ENCODE measurements around the gene HOXA3. TPM values are rescaled to one million over a fixed set of nuclear protein-coding genes. Genes with fewer than 3 reads are reported as not detected.

Gene HOXA3
- polyA plus RNA-seq, 2 of the 4 experiments (the other 2 are of a cell fraction), result 3.3 to 8.7 TPM

DNA sequence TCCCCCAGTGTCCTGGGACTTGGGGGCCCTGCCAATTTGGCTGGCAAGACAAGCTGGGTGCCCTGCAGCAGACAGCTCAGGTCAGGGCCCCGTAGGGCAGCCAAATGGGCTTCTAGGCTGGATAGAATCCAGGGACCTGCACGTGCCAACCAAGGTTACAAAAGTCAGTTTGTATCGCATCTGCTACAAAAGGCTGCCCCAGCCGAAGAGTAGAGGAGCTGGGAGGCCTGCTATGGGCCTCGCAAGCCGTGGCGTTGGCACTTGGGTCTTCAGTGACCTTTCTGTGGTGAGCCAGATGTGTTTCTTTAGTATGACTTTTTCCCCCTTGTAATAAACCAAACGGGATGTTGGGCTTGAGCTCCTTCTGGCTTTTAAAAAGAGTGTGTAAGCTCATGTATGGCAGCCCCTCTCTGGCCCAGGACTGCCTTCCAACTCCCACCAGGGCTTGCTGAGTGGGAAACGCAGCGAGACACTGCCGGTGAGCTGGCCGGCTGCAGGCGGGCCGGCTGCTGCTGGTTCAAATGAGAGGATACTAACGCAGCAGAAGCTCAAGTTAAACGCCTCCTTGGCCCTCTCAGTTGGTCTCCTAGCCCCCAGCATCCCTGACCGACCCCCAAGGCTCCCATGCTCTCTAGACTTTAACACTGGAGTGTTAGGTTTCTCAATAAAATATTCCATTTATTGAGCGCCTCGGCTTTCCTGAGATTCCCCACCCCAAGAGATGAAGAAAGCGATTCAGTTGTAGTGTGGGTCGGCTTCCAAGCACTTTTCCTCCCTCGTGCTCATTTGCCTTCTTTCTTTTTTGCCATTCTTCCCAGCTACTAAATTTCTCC, 24.8 kb upstream of the HOXA3 start:
- Histone ChIP-seq H3K27ac (no peak overlapping the region), H3K4me2 (no peak overlapping the region), H3K4me3 (no peak overlapping the region), H3K9me3 (no peaks in the 10 kb centered on the region), H3K4me1 (peaks cover 13% of the 10 kb centered on the region)
- TF ChIP-seq, protein P1, sequence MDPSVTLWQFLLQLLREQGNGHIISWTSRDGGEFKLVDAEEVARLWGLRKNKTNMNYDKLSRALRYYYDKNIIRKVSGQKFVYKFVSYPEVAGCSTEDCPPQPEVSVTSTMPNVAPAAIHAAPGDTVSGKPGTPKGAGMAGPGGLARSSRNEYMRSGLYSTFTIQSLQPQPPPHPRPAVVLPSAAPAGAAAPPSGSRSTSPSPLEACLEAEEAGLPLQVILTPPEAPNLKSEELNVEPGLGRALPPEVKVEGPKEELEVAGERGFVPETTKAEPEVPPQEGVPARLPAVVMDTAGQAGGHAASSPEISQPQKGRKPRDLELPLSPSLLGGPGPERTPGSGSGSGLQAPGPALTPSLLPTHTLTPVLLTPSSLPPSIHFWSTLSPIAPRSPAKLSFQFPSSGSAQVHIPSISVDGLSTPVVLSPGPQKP (IDR thresholded peaks at IDR 0.05; ENCODE audit: low read depth, low read length), result no peak
- TF ChIP-seq, protein P2, sequence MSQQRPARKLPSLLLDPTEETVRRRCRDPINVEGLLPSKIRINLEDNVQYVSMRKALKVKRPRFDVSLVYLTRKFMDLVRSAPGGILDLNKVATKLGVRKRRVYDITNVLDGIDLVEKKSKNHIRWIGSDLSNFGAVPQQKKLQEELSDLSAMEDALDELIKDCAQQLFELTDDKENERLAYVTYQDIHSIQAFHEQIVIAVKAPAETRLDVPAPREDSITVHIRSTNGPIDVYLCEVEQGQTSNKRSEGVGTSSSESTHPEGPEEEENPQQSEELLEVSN (IDR thresholded peaks at IDR 0.05; ENCODE audit: borderline replicate concordance, low read depth), result no peak
- TF ChIP-seq CBX2 (IDR thresholded peaks at IDR 0.05; ENCODE audit: borderline replicate concordance, low read depth) (no peak), KDM5A (IDR thresholded peaks at IDR 0.05) (no peak), ESRRA (IDR thresholded peaks at IDR 0.05; ENCODE audit: borderline replicate concordance, low read length) (no peak), RCOR1 (IDR thresholded peaks at IDR 0.05; ENCODE audit: low read depth, low read length) (no peak), RFX5 (IDR thresholded peaks at IDR 0.05) (no peak), JUN (IDR thresholded peaks at IDR 0.05) (no peak), POLR2A (IDR thresholded peaks at IDR 0.05; ENCODE audit: low read length) (no peak), KDM1A (IDR thresholded peaks at IDR 0.05; ENCODE audit: low read depth) (no peak), JUNB (IDR thresholded peaks at IDR 0.05) (no peak), RARB (CRISPR knock-in tag; IDR thresholded peaks at IDR 0.05) (no peak), MAZ (IDR thresholded peaks at IDR 0.05; ENCODE audit: borderline replicate concordance, low read depth, low read length) (no peak), FOSB (CRISPR knock-in tag; IDR thresholded peaks at IDR 0.05) (no peak)
- TF ChIP-seq, protein P3, sequence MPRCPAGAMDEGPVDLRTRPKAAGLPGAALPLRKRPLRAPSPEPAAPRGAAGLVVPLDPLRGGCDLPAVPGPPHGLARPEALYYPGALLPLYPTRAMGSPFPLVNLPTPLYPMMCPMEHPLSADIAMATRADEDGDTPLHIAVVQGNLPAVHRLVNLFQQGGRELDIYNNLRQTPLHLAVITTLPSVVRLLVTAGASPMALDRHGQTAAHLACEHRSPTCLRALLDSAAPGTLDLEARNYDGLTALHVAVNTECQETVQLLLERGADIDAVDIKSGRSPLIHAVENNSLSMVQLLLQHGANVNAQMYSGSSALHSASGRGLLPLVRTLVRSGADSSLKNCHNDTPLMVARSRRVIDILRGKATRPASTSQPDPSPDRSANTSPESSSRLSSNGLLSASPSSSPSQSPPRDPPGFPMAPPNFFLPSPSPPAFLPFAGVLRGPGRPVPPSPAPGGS (IDR thresholded peaks at IDR 0.05), result no peak
- CTCF ChIA-PET, result interaction anchor here (1.0 to 3.4 kb wide), 8 partner anchors 8 to 1284 kb away, joined by 3 to 33 read pairs (median 6); no protein-coding TSS in a partner anchor
- ATAC-seq (no peak), FAIRE-seq (no peak), DNase-seq (ENCODE audit: low read depth in 1 of 2, low spot score in 1 of 2) (no peak)
- WGBS (ENCODE audit: missing lambda C conversion rate), result 77% methylated on average over 22 of the region's 22 CpGs
- POLR2A ChIA-PET, result no interaction called here

DNA sequence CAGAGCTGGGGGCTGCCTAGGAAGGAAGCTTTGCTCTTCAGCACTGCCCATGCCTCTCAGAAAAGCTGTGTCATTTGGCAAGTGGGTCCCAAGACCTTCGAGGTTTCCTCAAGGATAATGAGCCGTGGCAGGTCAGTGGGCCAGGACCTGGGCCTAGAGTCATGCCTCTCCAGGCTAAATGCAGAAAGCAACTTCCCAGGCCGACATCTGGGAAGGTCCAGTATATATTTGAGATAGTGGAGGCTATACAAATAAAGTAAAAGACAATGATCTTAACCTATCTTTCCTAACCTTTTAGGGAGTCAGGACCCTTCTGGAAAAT, 24.1 kb upstream of the HOXA3 start:
- Histone ChIP-seq H3K4me1 (peaks cover 13% of the 10 kb centered on the region), H3K9me3 (no peaks in the 10 kb centered on the region), H3K4me2 (no peak overlapping the region), H3K27ac (no peak overlapping the region), H3K4me3 (no peak overlapping the region)
- TF ChIP-seq, protein P4, sequence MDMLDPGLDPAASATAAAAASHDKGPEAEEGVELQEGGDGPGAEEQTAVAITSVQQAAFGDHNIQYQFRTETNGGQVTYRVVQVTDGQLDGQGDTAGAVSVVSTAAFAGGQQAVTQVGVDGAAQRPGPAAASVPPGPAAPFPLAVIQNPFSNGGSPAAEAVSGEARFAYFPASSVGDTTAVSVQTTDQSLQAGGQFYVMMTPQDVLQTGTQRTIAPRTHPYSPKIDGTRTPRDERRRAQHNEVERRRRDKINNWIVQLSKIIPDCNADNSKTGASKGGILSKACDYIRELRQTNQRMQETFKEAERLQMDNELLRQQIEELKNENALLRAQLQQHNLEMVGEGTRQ (IDR thresholded peaks at IDR 0.05), result no peak
- TF ChIP-seq, protein P5, sequence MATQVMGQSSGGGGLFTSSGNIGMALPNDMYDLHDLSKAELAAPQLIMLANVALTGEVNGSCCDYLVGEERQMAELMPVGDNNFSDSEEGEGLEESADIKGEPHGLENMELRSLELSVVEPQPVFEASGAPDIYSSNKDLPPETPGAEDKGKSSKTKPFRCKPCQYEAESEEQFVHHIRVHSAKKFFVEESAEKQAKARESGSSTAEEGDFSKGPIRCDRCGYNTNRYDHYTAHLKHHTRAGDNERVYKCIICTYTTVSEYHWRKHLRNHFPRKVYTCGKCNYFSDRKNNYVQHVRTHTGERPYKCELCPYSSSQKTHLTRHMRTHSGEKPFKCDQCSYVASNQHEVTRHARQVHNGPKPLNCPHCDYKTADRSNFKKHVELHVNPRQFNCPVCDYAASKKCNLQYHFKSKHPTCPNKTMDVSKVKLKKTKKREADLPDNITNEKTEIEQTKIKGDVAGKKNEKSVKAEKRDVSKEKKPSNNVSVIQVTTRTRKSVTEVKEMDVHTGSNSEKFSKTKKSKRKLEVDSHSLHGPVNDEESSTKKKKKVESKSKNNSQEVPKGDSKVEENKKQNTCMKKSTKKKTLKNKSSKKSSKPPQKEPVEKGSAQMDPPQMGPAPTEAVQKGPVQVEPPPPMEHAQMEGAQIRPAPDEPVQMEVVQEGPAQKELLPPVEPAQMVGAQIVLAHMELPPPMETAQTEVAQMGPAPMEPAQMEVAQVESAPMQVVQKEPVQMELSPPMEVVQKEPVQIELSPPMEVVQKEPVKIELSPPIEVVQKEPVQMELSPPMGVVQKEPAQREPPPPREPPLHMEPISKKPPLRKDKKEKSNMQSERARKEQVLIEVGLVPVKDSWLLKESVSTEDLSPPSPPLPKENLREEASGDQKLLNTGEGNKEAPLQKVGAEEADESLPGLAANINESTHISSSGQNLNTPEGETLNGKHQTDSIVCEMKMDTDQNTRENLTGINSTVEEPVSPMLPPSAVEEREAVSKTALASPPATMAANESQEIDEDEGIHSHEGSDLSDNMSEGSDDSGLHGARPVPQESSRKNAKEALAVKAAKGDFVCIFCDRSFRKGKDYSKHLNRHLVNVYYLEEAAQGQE (IDR thresholded peaks at IDR 0.05), result no peak
- TF ChIP-seq, protein P6, sequence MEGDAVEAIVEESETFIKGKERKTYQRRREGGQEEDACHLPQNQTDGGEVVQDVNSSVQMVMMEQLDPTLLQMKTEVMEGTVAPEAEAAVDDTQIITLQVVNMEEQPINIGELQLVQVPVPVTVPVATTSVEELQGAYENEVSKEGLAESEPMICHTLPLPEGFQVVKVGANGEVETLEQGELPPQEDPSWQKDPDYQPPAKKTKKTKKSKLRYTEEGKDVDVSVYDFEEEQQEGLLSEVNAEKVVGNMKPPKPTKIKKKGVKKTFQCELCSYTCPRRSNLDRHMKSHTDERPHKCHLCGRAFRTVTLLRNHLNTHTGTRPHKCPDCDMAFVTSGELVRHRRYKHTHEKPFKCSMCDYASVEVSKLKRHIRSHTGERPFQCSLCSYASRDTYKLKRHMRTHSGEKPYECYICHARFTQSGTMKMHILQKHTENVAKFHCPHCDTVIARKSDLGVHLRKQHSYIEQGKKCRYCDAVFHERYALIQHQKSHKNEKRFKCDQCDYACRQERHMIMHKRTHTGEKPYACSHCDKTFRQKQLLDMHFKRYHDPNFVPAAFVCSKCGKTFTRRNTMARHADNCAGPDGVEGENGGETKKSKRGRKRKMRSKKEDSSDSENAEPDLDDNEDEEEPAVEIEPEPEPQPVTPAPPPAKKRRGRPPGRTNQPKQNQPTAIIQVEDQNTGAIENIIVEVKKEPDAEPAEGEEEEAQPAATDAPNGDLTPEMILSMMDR (IDR thresholded peaks at IDR 0.05), result no peak
- TF ChIP-seq, protein P7, sequence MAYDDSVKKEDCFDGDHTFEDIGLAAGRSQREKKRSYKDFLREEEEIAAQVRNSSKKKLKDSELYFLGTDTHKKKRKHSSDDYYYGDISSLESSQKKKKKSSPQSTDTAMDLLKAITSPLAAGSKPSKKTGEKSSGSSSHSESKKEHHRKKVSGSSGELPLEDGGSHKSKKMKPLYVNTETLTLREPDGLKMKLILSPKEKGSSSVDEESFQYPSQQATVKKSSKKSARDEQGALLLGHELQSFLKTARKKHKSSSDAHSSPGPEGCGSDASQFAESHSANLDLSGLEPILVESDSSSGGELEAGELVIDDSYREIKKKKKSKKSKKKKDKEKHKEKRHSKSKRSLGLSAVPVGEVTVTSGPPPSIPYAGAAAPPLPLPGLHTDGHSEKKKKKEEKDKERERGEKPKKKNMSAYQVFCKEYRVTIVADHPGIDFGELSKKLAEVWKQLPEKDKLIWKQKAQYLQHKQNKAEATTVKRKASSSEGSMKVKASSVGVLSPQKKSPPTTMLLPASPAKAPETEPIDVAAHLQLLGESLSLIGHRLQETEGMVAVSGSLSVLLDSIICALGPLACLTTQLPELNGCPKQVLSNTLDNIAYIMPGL (CRISPR knock-in tag; IDR thresholded peaks at IDR 0.05; ENCODE audit: borderline replicate concordance), result no peak
- TF ChIP-seq MYC (IDR thresholded peaks at IDR 0.05; ENCODE audit: borderline replicate concordance, low read length), result no peak
- TF ChIP-seq POLR2A (IDR thresholded peaks at IDR 0.05; ENCODE audit: low read length), result no peak
- TF ChIP-seq RAD21 (conservative IDR thresholded peaks at IDR 0.05 in 1 of 2, IDR thresholded peaks at IDR 0.05 in 1 of 2), result no peak
- TF ChIP-seq FOSB (CRISPR knock-in tag; IDR thresholded peaks at IDR 0.05), result no peak
- no peak for TF ChIP-seq POLR2AphosphoS2 (conservative IDR thresholded peaks at IDR 0.05; ENCODE audit: low read length)
- TF ChIP-seq CHD2 (IDR thresholded peaks at IDR 0.05; ENCODE audit: low read length, partially characterized antibody), result no peak
- TF ChIP-seq CHD4 (IDR thresholded peaks at IDR 0.05; ENCODE audit: borderline replicate concordance), result no peak
- ChIA-PET POLR2A (no interaction called here), CTCF (interaction anchor here (1.0 to 2.5 kb wide), 6 partner anchors 8 to 28 kb away, joined by 3 to 14 read pairs (median 5); no protein-coding TSS in a partner anchor)
- no peak for ATAC-seq
- no peak for FAIRE-seq
- 79% methylated on average over 3 of the region's 3 CpGs for WGBS (ENCODE audit: missing lambda C conversion rate)
- DNase-seq (ENCODE audit: low read depth in 1 of 2, low spot score in 1 of 2), result no peak
